Kidney epithelial cell (primary cell): ENCODE data around the gene C9orf153. TPM values are rescaled to one million over a fixed set of nuclear protein-coding genes. Genes with fewer than 3 reads are reported as not detected.

Experiments
- DNase-seq: peaks from one replicate; pipeline ENCODE4 v3.0.0-alpha.2; 2010; ENCODE audit warnings: low read depth
- H3K27me3 ChIP-seq: 2 replicates; pipeline ENCODE4 v1.6.0; 2011; ENCODE audit warnings: low read length; ENCODE audit not compliant: control insufficient read depth, insufficient read depth
- H3K36me3 ChIP-seq: 2 replicates; pipeline ENCODE4 v1.5.1; 2011; ENCODE audit warnings: low read length; ENCODE audit not compliant: control insufficient read depth, insufficient read depth
- H3K4me3 ChIP-seq: 2 replicates; pipeline ENCODE4 v1.5.1; 2011; ENCODE audit warnings: low read depth, mild to moderate bottlenecking, control low read depth, low read length
- CTCF ChIP-seq: IDR thresholded peaks from 2 replicates; pipeline ENCODE4 v1.5.1; 2011; ENCODE audit warnings: mild to moderate bottlenecking, moderate library complexity, low read length, control low read depth, inconsistent platforms; ENCODE audit not compliant: insufficient read depth, poor library complexity, severe bottlenecking
- total RNA-seq: library from RNA; depleted of rRNA; stranded (reverse); fragments of >200 nt; gene quantifications from 2 replicates; pipeline ENCODE4 v1.2.3, GENCODE V29; 2015

The C9orf153 gene
- total RNA-seq, 1 donor from 2014 or later = not detected

- no peak for DNase-seq
- no peak for TF ChIP-seq CTCF
- no peaks in the 10 kb centered on the region for H3K27me3 ChIP-seq
- H3K4me3 ChIP-seq = no peak overlapping the region
- H3K36me3 ChIP-seq = no peaks in the 10 kb centered on the region
Measured at GRCh38 chr9:86177995-86178394, 81.5 kb downstream of the C9orf153 start.

GRCh38 chr9:86176468-86176867 is 83.0 kb downstream of the C9orf153 start:
- TF ChIP-seq CTCF = no peak
- no peak for DNase-seq
- H3K4me3 ChIP-seq = no peak overlapping the region
- H3K27me3 ChIP-seq = no peaks in the 10 kb centered on the region
- no peaks in the 10 kb centered on the region for H3K36me3 ChIP-seq

GRCh38 chr9:86175743-86176456 is 83.6 kb downstream of the C9orf153 start:
- H3K27me3 ChIP-seq = no peaks in the 10 kb centered on the region
- DNase-seq = no peak
- H3K4me3 ChIP-seq = no peak overlapping the region
- TF ChIP-seq CTCF = no peak
- H3K36me3 ChIP-seq = no peaks in the 10 kb centered on the region

- DNase-seq = no peak
- Histone ChIP-seq H3K4me3 (no peak overlapping the region), H3K36me3 (no peaks in the 10 kb centered on the region), H3K27me3 (no peaks in the 10 kb centered on the region)
- no peak for TF ChIP-seq CTCF
Measured at GRCh38 chr9:86175223-86175622, 84.2 kb downstream of the C9orf153 start.

Other genes starting within 250 kb of the C9orf153 start
- 84.0 and 92.6 TPM in 2 replicates for gene GOLM1, start 160.1 kb downstream of the C9orf153 start, total RNA-seq
- 22.1 and 26.4 TPM in 2 replicates for gene ISCA1, start 22.9 kb upstream of the C9orf153 start, total RNA-seq
- 25.9 and 26.4 TPM in 2 replicates for gene TUT7, start 94.8 kb upstream of the C9orf153 start, total RNA-seq